Measurements from ENCODE around the gene LYSMD4.

The LYSMD4 gene

GRCh38 chr15:99731336-99732123 lies 1.7 kb downstream of the LYSMD4 start:
- DNase-seq = no peak

DNA sequence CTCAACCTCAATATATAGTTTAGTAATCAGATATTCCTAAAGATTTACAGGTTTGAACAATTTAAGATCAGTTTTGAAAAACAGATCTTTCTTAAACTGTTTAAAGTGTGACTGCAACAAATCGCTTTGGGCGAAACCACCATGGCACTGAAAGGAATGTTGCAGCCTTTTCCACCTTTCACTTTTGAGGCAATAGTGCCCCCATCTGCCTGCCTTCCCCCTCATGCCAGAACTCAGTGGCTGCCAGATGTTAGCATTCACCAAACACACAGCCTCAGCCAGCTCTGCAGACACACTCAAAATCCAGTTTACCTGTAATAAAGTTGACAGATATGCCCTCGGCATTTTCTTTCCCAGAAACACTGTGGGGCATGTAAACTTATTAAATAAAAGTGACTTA lies 3.3 kb downstream of the LYSMD4 start:
- DNase-seq = no peak

DNA sequence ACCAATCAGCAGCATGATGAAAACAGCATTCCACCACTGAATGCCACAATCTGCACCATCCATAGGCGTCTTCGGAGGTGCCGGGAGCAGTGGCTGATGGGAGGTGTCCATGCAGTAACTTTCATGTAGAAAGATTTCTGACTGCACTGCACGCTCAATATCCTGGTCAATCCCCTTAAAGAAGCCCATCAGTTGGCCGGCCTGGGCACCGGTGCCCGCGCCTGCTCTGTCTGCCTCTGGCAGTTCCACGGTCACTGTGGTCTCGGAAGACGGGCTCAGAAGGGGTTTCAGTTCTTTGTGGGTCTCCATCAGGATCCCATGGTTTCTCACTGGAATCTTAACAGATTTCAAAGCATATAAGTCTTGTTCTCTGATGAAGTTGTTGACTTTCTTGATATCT lies 3.9 kb downstream of the LYSMD4 start:
- no peak for DNase-seq

DNA sequence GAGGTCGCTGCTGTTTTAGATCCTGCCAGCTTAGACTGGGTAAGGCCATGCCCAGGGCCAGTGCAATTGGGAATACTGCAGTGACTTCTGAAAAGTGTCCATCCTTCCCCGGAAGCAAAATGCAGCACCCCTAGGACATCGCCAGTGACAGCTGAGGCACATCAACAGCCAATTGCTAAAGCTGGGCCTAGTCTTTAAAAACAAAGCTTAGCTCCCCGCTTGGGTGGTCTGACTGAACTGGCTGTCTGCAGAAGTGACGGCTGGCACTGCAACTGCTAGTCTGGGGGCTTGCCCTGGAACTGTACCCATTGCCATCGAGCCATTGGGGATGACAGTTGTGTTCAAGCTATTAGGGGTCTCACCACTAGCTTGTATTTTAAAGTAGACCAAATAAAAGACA lies 4.3 kb downstream of the LYSMD4 start:
- DNase-seq = no peak

DNA sequence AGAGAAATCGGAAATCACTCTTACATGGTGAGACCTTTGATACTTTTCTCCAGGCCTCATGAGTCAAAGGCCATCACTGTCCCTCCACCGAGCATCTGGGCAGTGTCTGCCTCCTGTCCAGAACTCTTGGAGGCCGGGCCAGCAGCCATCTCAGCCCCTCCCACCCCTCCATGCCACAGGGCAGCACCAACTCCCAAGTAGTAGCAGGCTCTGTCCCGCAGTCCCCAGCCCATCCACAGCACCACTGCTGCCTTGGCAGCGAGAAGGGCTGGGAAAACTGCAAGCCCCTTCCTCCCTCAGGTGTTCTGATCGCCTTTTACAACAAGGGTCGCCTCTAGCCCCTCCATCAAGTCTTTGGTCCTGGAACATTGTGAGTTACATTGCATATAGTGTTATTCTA lies 5.5 kb downstream of the LYSMD4 start:
- DNase-seq = no peak

- no peak for DNase-seq
Measured at GRCh38 chr15:99727330-99727729, 5.9 kb downstream of the LYSMD4 start.

DNA sequence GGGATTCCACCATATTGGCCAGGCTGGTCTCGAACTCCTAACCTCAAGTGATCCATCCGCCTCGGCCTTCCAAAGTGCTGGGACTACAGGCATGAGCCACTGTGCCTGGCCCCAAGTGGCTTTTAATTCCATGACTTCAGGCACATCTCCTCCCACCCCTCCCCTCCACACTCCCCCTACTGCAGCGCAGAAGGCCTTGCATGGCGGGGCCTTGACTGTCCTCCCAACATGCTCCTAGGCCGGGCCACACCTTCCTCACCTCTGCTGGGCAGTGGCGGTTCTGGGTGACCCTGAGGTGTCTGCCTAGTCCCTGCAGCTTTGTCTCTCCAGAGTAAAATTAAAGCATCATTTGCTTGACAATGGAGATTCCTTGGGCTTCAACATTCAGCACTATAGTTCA lies 6.9 kb downstream of the LYSMD4 start:
- DNase-seq = no peak

DNA sequence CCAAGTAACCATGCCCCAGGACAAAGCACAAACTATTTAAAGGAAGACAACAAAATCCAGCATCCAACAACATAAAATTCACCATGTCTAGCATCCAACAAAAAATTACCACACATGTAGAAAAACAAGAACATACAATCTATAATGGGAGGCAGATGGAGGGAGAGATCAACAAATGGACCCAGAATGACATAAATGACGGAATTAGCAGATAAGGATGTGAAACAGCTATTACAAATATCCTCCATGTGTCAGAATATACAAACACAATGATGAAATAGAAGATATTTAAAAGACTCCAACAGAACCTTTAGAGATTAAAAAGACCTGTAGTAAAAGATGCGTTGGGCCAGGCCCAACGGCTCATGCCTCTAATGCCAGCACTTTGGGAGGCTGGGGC lies 10.8 kb downstream of the LYSMD4 start:
- DNase-seq = no peak

- no peak for DNase-seq
Measured at GRCh38 chr15:99721896-99722295, 11.3 kb downstream of the LYSMD4 start.

DNA sequence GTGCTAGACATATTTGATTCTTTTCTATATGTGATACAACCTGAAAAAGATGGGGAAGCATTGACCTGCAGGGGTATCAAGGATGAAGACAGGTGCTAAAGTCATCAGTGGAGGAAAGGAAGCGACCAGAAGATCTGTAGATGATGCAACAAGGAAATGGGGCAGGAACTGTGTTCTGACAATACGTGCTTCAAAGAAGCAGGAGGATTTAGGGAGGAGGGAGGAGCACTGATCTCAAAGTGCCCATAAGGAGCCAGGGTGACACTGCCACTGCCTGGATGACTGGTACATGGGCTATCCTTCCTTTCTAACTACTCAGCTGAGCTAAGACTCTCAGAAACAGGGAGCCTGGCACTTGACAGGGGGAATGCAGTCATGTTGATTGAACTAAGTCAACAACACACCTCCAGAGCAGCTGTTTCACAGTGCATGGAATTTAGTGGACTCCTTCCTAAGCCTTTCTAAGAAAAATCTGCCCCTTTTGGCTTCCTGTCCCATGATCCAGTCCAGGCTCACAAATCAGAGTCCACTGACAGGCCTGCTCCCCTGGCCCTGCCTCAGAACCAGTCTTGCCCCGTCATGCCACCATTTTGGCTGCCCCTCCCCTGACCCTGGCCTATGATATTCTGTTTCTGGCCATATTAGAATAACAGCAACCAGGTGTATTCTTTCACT lies 12.0 kb downstream of the LYSMD4 start:
- DNase-seq = no peak

GRCh38 chr15:99720533-99720932 lies 12.7 kb downstream of the LYSMD4 start:
- no peak for DNase-seq

DNA sequence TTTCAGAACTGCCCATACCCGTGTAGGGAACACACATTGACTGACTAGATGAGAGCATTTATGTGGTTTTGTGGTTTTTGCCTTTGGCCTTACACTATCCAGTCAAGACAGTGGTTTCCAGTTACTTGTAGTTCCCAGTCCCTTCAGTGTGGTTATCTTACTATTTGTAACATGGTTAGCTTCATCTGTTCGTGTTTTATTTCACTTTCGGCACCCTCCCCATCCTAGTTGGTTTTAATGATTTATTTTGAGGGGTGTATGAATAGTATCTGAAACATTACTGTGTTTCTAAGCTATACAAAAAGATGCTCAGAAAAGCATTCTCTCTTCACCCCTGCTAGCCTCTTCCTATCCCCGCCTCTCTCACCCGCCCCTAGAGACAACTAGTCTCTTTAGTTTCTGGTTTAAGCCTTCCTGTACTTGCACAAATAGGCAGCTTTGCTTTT lies 14.1 kb downstream of the LYSMD4 start:
- DNase-seq = no peak

GRCh38 chr15:99718421-99718820 lies 14.8 kb downstream of the LYSMD4 start:
- DNase-seq = no peak

GRCh38 chr15:99717161-99718009 lies 15.9 kb downstream of the LYSMD4 start:
- DNase-seq = no peak

- no peak for DNase-seq
Measured at GRCh38 chr15:99716540-99717095, 16.6 kb downstream of the LYSMD4 start.

GRCh38 chr15:99712415-99712814 lies 20.8 kb downstream of the LYSMD4 start:
- no peak for DNase-seq

DNA sequence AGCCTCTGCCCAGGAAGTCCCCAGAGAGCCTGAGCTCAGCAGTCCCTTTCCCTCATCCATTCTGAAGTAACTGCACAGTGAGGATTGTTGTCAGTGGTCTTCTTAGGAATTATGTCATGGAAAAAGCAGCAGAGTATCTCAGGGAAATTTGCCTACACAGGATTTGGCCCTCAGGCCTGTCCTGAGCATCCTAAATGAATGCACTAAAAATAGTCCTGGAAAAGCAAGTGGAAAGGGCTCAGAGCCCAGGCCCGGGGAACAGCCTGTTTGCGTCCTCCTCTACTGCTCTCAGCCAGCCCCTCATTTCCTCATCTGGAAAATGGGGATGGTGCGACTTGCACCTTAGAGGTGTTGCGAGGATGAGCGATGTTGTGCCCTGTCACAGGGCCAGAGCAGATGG lies 21.6 kb downstream of the LYSMD4 start:
- no peak for DNase-seq

GRCh38 chr15:99709243-99709986 lies 23.8 kb downstream of the LYSMD4 start:
- DNase-seq = no peak

GRCh38 chr15:99708563-99708962 lies 24.7 kb downstream of the LYSMD4 start:
- no peak for DNase-seq

DNA sequence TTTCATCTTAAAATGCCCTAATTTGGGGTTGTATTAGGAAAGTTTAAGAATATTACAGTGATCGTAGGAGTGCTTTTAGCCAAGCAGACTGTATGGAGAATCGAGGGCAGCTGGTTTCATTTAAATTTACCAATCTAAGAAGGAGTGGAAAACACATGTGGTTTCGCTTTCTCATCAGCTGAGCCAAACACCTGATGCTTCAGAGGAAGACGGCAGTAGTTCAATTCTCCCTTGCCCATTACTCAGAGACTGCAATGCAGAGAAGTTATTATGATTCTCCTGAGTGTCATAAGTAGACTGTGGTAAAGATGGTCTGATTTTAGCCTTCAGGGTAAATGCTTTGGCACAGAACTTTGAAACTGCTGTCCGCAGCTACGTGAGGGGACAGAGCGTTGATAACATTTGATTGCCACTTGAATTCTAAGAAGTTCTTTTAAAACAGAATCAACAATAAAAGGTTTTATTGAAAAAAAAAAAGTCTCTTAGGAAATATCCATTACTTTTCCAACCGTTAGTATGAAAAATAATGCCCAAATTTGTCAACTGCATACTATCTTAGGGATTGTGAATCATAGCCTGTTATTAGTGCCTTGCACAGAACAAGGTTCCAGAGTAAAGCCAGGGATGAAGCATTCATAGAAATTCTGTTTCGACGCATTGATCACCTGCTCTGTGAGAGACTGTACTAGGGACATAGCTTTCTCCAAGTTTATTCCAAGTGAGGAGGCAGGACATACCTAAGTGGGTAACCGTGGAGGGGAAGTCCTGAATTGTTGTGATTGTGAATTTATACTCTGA lies 25.6 kb downstream of the LYSMD4 start:
- DNase-seq = no peak

DNA sequence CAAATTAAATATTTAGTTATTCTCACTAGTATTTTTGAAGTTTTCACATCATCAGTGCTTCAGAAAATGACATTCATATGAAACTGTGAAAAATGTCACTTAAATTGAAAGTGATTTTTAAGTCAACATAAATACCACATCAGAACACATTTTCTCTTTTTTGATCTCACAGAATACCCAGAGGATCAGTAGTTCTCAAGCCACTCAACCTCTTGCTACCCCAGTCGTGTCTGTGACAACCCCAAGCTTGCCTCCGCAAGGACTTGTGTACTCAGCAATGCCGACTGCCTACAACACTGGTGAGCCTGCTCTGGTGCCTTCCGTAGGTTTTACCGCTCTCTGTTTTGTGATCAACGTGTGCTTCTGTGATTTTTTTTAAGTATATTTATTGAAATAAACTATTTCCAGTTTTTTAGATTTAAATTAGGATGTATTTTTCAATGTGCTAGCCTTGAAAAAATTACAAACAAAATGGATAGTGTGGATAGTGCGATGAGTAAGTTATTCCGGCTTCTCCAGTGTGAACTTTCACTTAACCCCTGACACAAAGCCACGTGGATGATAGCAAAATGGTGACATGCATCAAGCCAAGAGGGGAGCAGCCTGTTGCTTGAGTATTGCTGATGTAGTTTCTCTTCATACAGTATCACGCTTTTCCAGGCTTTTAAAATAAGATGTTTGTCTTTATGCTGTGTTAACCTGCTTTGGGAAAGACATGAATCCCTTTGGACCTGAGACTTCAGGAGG lies 26.5 kb downstream of the LYSMD4 start:
- DNase-seq = no peak

Data from T-helper 9 cell (primary cell).